GM18858 (cell line): ENCODE measurements around the gene RPL29.

Source experiments
- ATAC-seq: cut with Tn5 transposase; IDR thresholded peaks from one replicate; pipeline ENCODE4 v1.9.1; 2021; ENCODE audit not compliant: unreplicated experiment

Gene RPL29

DNA sequence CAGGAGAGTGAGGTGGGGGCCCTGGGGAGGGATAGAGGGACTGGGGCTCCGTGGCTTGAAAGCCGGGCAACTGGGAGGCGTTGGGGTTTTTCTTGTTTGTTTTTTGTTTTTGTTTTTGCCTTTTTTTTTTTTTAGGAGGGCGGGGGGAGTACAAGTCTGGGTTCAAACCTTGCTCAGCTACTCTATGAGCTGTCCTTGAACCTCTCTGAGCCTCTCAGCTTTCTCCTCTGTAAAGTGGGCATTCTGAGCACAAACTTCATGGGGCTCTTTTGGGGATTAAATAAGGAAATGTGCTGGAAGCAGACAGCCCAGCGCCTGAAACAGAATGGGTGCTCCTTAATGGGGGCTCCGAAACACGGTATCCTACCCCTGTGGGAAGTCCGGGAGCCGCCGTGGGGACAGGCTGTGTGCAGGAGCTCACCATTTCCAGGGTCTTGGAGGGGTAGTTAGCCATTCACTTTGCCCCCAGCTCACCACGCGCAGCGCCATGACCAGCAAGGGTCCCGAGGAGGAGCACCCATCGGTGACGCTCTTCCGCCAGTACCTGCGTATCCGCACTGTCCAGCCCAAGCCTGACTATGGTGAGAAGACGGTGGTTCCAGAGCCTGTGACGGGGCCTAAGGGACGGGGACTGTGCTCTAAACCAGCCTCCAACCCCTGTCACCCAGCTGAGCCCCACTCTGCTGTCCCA, 12.0 kb downstream of the RPL29 start:
- ATAC-seq, result no peak

GRCh38 chr3:51982838-51983577, 12.7 kb downstream of the RPL29 start, which contains the start of gene ACY1:
ACY1 (plus strand) TSS chr3:51983535; CDS start chr3:51984065, 530 bp downstream.
- ATAC-seq, result peak; percentile 57

DNA sequence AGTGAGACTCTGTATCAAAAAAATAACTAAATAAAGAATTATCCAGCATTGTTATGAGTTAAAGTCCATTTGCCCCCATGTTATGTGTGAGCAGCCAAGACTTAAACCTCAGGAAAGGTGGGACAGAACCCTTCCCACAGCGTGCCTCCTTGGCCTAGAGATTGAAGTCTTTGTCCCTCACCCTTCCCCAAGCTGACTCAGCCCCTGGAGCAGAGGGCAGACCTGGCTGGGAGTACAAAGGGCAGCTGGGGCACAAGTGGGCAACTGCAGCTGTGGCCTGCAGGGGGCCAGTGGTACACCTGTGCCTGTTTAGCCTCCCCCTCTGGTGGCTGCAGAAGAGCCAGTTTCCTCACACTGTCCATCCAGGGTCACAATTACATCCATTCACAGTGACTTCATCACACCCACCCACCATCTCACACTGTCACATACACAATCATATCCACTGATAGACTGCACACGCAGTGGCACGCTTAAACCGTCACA, 13.3 kb downstream of the RPL29 start:
- peak; percentile 31 for ATAC-seq

- no peak for ATAC-seq
Measured at GRCh38 chr3:51980253-51980652, 15.4 kb downstream of the RPL29 start.

- ATAC-seq, result no peak
Measured at GRCh38 chr3:51978143-51978502, 17.6 kb downstream of the RPL29 start.

- ATAC-seq, result no peak
Measured at GRCh38 chr3:51977446-51978142, 18.1 kb downstream of the RPL29 start.

DNA sequence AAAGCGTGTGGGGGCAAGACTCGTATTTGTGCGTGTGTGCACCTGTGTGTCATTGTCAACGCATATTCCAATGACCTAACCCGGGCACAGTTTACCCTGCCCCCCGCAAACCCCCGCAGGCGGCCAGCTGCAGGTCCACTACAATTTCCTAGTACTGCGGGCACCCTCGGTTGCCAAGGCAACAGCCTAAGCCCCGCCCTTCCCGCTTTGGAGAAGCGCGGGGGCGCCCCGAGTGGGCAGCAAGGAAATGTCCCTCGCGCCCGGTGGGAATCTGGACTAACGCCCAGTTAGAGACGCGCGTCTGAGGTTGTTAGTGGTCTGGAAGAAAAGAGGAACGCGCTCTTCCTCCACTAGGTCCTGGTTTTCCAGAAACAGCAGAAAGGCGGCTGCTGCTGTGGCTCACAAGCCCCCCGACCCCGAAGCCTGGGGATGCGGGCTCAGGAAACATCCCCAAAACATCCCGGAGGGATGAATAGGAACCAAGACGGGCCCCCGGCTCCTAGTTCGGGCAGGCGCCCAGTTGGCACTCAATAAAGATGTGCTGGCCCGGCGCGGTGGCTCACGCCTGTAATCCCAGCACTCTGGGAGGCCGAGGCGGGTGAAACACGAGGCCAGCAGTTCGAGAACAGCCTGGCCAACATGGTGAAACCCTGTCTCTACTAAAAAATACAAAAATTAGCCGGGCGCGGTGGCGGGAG, 19.7 kb downstream of the RPL29 start:
- no peak for ATAC-seq

DNA sequence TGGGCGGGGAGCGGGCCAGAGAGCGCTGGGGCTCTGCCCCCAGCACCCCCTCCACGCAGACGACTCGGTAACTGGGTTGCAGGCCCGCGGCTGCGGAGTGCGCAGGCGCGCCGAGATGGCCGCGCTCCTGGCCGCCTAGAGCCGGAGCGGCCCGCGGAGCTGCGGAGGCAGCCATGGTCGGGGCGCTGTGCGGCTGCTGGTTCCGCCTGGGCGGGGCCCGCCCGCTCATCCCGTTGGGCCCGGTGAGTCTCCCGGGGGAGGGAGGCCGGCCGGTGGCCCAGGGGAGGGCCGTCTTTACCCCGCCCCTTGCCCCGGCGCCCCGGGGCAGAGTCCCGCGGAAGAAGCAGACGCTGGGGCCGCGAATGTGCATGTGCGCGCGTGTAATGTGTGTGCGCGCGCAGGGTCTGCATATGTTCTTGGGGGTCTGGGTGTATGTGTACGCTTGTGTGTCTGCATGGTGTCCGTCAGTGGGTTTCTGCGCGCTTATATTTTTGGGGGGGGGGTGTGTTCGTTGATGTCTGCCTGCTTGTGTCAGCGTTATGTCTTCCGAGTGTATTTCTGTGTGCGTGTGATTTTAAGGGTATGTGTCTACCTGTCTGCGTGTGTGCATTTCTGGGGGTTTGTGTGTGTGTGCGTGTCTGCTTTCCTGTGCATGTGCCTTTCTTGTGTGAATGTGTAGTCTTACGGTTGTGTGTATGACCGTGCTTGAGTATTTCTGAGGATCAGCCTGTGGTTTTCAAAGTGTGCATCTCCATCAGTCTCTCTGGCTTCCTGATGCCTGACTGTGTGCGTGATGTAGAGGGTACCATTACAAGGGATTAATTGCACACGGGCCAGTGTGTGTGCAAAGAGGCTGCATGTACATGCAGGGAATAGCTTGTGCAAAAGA, 20.5 kb downstream of the RPL29 start, which contains the start of gene ABHD14A:
Gene ABHD14A, plus strand, starts transcription at position 102 of the 889 bp plus-strand sequence. Its CDS starts 72 bp downstream, at position 174.
- peak; percentile 39 for ATAC-seq

- no peak for ATAC-seq
Measured at GRCh38 chr3:51974277-51974962, 21.3 kb downstream of the RPL29 start.

GRCh38 chr3:51971350-51971749, 24.3 kb downstream of the RPL29 start:
- no peak for ATAC-seq

DNA sequence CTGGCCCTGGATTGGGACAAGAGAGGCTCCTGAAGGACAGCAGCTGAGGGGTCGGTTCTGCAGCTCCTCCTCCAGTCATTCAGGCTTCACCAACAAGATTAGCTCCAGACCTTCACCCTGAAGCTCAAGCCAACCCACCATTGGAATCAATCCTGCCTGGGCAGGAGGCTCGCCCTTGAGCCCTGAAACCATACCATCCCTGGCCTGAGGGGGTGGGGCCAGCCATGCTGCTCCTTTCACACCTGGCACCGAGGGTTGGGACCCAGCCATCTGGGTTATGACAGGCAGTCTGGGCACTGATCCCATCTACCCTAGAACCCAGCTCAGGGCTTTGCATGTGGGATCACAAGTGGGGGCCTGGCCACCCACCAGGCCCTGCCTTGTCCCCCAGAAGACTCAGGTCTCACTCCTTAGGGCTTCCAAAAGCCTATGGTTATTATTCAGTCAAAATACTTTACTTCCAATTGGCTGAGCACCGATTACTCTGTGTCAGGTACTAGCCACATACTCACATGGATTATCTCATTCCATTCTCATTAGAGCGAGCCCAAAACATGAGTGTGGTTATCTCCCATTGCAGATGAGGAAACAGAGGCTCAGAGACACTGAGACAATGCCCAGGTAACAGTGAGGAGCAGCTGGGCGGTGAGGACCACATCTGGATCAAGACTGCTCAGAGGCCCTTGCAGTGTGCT, 24.9 kb downstream of the RPL29 start:
- no peak for ATAC-seq

DNA sequence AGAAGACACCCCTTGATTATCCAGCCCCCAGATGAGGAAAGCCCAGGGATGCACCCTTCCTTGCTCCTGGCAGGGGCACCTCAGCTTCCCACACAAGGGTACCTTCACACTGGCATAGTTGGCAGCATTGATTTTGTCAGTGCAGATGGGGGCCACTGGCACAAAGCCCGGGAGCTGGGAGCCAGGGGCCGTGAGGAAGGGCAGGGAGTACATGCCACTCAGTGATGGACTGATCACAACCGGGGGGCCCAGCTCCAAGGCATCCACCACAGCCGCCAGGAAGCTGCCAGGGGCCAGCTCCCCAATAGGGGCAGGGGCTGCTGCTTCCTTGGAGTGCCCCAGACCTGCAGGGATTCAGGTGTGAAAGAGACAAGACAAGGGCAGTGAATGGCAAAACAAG, 25.9 kb downstream of the RPL29 start:
- ATAC-seq, result no peak

- ATAC-seq, result no peak
Measured at GRCh38 chr3:51968883-51969678, 26.6 kb downstream of the RPL29 start.

GRCh38 chr3:51968170-51968775, 27.4 kb downstream of the RPL29 start:
- no peak for ATAC-seq

GRCh38 chr3:51967384-51968169, 28.1 kb downstream of the RPL29 start, which contains the start of gene PCBP4:
PCBP4 (minus strand) TSS chr3:51967454; CDS start chr3:51961240, 6,214 bp downstream.
- no peak for ATAC-seq

DNA sequence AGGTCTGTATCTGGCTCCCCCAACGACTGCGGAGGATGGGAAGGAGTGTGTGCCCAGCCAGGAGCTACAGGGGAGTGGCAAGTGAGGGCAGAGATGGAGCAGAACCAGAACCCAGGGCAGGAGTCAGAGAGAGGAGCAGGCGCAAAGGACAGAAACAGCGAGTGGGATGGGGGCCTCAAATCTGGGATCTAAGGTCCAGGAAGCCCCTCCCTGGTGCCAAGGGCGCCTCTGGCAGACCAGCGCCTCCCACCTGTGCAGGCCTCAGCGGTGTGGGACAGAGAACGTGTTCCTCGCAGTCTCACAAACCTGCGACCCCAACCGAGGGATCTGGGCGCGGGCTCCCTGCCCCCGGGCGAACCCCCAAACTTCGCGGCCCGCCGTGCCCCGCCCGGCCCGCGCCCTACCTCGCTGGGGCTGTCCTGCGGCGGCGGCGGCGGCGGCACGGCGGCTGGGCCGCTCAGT, 28.7 kb downstream of the RPL29 start:
- no peak for ATAC-seq

GRCh38 chr3:51966486-51966885, 29.2 kb downstream of the RPL29 start:
- no peak for ATAC-seq
